Endometrial microvascular endothelial cells (primary cell): ENCODE results near the gene DOC2B. TPM values are rescaled to one million over a fixed set of nuclear protein-coding genes. Genes with fewer than 3 reads are reported as not detected.
"Not testable (repeated sequence)": the region's sequence is repeated elsewhere in the genome, so short reads cannot be mapped to it uniquely, and the experiment has no call there.

Experiments
- in situ Hi-C: cut with HindIII; loops from 2 replicates; pipeline ENCODE4 v1.10.0; 2017; ENCODE audit warnings: low sequenced_read_pairs, low pct_unique_long_range_greater_than_20kb; ENCODE audit errors: inconsistent ontology term
- total RNA-seq: library from RNA; depleted of rRNA; stranded (reverse); fragments of >200 nt; gene quantifications from one replicate; pipeline ENCODE4 v1.2.3, GENCODE V29; 2015; ENCODE audit errors: inconsistent ontology term

DOC2B gene
- total RNA-seq, 1 donor from 2014 or later = 4.7 TPM

- in situ Hi-C loops = not testable (repeated sequence)
Measured at GRCh38 chr17:137166-137807, 44.2 kb downstream of the DOC2B start, which contains the start of gene SCGB1C2. Gene SCGB1C2, plus strand, starts transcription at chr17:137569. Its CDS starts 22 bp downstream, at chr17:137591.

- in situ Hi-C loops = not testable (repeated sequence)
Measured at GRCh38 chr17:136531-136930, 44.9 kb downstream of the DOC2B start.

- in situ Hi-C loops = not testable (repeated sequence)
Measured at GRCh38 chr17:135895-136294, 45.6 kb downstream of the DOC2B start.

- in situ Hi-C loops = not testable (repeated sequence)
Measured at GRCh38 chr17:135022-135421, 46.4 kb downstream of the DOC2B start.

- in situ Hi-C loops = not testable (repeated sequence)
Measured at GRCh38 chr17:134332-134785, 47.1 kb downstream of the DOC2B start.

- in situ Hi-C loops = not testable (repeated sequence)
Measured at GRCh38 chr17:133932-134331, 47.5 kb downstream of the DOC2B start.

- in situ Hi-C loops = not testable (repeated sequence)
Measured at GRCh38 chr17:118339-118917, 63.0 kb downstream of the DOC2B start.

- in situ Hi-C loops = not testable (repeated sequence)
Measured at GRCh38 chr17:113111-113510, 68.3 kb downstream of the DOC2B start.

Other genes with a start within 250 kb of the DOC2B start
- gene SCGB1C2, start 44.1 kb downstream of the DOC2B start, total RNA-seq = not detected
- gene RPH3AL, start 171.2 kb upstream of the DOC2B start, total RNA-seq = 41.1 TPM